ENCODE data around the gene BLNK. TPM values are rescaled to one million over a fixed set of nuclear protein-coding genes. Genes with fewer than 3 reads are reported as not detected.

Gene BLNK
- total RNA-seq, 1 experiment from 2014 or later: 1.1 TPM

DNA sequence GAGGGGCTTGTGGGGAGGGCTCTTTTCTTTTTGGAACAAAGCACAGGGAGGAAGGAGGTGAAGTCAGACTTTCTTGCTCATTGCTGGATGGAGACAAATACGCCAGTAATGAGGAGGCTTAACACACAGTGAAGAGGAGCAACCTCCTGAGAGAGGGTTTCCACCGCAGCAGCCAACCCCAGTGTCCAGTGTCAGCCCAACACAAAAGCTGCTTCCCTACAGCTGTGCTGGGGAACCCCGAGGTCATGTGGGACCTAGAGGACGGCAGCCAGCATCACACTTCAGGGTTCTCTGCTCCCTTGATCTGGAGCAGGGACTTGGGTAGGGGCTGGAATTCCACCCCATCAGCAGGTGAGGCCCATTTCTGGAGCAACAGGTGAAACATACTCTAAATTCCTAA, 7.7 kb downstream of the BLNK start:
- ChIA-PET POLR2A (interaction anchor here (0.6 kb wide), 1 partner anchor 1864 kb away, joined by 3 read pairs; no protein-coding TSS in a partner anchor), CTCF (interaction anchor here (0.6 to 0.8 kb wide), 2 partner anchors 29 to 161 kb away, joined by 3 to 4 read pairs; no protein-coding TSS in a partner anchor)
- no peak for DNase-seq (ENCODE audit: unreplicated experiment)
- H3K4me1 Mint-ChIP-seq (ENCODE audit: insufficient read depth, unreplicated experiment): peaks cover 10% of the 10 kb centered on the region
- H3K27me3 Mint-ChIP-seq (ENCODE audit: insufficient read depth, unreplicated experiment): no peaks in the 10 kb centered on the region
- BruUV-seq (replicated peaks): no TSS peak
- no peak overlapping the region for H3K4me3 Mint-ChIP-seq (ENCODE audit: unreplicated experiment)
- intact Hi-C loops (cut with micrococcal nuclease): no loop called here
- H3K36me3 Mint-ChIP-seq (ENCODE audit: insufficient read depth, unreplicated experiment): no peaks in the 10 kb centered on the region
- no peaks in the 10 kb centered on the region for H3K9me3 Mint-ChIP-seq (ENCODE audit: unreplicated experiment)
- H3K27ac Mint-ChIP-seq (ENCODE audit: low read depth, unreplicated experiment): no peak overlapping the region
- TF ChIP-seq, protein P1, sequence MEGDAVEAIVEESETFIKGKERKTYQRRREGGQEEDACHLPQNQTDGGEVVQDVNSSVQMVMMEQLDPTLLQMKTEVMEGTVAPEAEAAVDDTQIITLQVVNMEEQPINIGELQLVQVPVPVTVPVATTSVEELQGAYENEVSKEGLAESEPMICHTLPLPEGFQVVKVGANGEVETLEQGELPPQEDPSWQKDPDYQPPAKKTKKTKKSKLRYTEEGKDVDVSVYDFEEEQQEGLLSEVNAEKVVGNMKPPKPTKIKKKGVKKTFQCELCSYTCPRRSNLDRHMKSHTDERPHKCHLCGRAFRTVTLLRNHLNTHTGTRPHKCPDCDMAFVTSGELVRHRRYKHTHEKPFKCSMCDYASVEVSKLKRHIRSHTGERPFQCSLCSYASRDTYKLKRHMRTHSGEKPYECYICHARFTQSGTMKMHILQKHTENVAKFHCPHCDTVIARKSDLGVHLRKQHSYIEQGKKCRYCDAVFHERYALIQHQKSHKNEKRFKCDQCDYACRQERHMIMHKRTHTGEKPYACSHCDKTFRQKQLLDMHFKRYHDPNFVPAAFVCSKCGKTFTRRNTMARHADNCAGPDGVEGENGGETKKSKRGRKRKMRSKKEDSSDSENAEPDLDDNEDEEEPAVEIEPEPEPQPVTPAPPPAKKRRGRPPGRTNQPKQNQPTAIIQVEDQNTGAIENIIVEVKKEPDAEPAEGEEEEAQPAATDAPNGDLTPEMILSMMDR (IDR thresholded peaks at IDR 0.05; ENCODE audit: unreplicated experiment): no peak

DNA sequence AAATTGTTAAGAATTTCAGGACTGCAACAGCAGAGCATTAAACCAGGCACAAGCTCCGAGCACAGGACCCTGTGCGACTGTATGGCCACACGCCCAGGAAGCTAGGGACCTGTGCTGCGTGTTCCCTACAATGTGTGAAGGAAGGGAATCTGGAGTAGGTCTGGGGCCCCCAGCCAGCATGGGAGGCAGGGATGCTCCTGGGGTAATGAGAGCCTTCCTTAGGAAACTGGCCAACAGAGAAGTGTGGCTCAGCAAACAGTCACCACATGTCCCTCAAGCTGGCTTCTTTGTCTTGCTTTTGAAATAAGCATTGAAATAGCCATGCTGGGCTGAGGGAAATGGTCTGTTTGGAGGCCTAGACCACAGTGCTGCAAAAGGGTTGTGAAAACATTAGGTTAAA, 8.2 kb downstream of the BLNK start:
- intact Hi-C loops (cut with micrococcal nuclease): no loop called here
- Mint-ChIP-seq H3K27me3 (ENCODE audit: insufficient read depth, unreplicated experiment) (no peaks in the 10 kb centered on the region), H3K27ac (ENCODE audit: low read depth, unreplicated experiment) (no peak overlapping the region), H3K4me1 (ENCODE audit: insufficient read depth, unreplicated experiment) (peaks cover 10% of the 10 kb centered on the region), H3K4me3 (ENCODE audit: unreplicated experiment) (no peak overlapping the region), H3K36me3 (ENCODE audit: insufficient read depth, unreplicated experiment) (no peaks in the 10 kb centered on the region), H3K9me3 (ENCODE audit: unreplicated experiment) (no peaks in the 10 kb centered on the region)
- DNase-seq (ENCODE audit: unreplicated experiment): no peak
- POLR2A ChIA-PET: interaction anchor here (0.6 to 2.7 kb wide), 2 partner anchors 8 to 1863 kb away, joined by 3 to 13 read pairs; partner anchors contain the start of gene BLNK
- TF ChIP-seq, protein P1 (IDR thresholded peaks at IDR 0.05; ENCODE audit: unreplicated experiment): no peak
- no TSS peak for BruUV-seq (replicated peaks)
- CTCF ChIA-PET: interaction anchor here (0.6 to 1.8 kb wide), 4 partner anchors 28 to 160 kb away, joined by 3 to 12 read pairs (median 4); no protein-coding TSS in a partner anchor

DNA sequence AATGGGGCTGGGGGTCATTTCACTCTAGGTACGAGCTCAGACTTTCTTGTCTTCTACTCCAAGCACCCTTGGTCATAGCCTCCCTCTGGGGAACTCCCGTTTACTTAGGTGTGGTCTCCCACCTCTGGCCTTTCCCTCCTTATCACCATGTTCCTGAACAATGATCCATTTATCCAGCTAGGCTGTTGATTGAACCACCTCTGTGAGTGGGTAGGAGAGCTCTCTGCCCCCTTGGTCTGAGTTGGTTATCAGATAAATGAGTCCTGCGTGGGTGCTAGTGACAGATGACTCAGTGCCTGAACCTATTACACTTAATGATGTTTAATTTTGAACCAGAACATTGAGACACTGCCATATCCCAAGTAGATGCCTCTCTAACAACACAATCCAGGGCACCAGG, 9.4 kb downstream of the BLNK start:
- no peak overlapping the region for H3K4me3 Mint-ChIP-seq (ENCODE audit: unreplicated experiment)
- no peak for DNase-seq (ENCODE audit: unreplicated experiment)
- ChIA-PET POLR2A (interaction anchor here (2.7 kb wide), 1 partner anchor 9 kb away, joined by 13 read pairs; the partner anchor contains the start of gene BLNK), CTCF (interaction anchor here (1.3 to 1.8 kb wide), 3 partner anchors 29 to 33 kb away, joined by 4 to 12 read pairs (median 6); no protein-coding TSS in a partner anchor)
- H3K4me1 Mint-ChIP-seq (ENCODE audit: insufficient read depth, unreplicated experiment): peaks cover 2% of the 10 kb centered on the region
- no peaks in the 10 kb centered on the region for H3K27me3 Mint-ChIP-seq (ENCODE audit: insufficient read depth, unreplicated experiment)
- no TSS peak for BruUV-seq (replicated peaks)
- intact Hi-C loops (cut with micrococcal nuclease): no loop called here
- TF ChIP-seq, protein P1 (IDR thresholded peaks at IDR 0.05; ENCODE audit: unreplicated experiment): no peak
- H3K36me3 Mint-ChIP-seq (ENCODE audit: insufficient read depth, unreplicated experiment): no peaks in the 10 kb centered on the region
- no peaks in the 10 kb centered on the region for H3K9me3 Mint-ChIP-seq (ENCODE audit: unreplicated experiment)
- H3K27ac Mint-ChIP-seq (ENCODE audit: low read depth, unreplicated experiment): no peak overlapping the region

DNA sequence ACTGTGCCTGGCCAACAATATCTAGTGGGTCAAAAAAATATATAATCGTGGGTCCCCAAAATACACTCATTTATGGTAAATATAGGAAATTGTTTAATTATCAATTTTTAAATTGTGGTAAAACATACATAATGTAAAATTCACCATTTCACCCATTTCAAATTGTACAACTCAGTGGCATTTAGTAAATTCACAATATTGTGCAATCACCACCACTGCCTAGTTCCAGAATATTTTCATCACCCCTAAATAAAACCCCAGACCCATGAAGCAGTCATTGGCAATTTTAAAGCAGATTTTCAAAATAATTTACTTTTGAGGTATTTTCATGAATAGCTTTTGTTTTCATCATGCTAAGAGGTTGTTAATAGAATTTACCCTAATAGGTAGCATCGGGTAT, 10.2 kb downstream of the BLNK start:
- BruUV-seq (replicated peaks): no TSS peak
- no peak overlapping the region for H3K27ac Mint-ChIP-seq (ENCODE audit: low read depth, unreplicated experiment)
- no peaks in the 10 kb centered on the region for H3K4me1 Mint-ChIP-seq (ENCODE audit: insufficient read depth, unreplicated experiment)
- POLR2A ChIA-PET: interaction anchor here (2.7 kb wide), 1 partner anchor 10 kb away, joined by 13 read pairs; the partner anchor contains the start of gene BLNK
- H3K36me3 Mint-ChIP-seq (ENCODE audit: insufficient read depth, unreplicated experiment): no peaks in the 10 kb centered on the region
- CTCF ChIA-PET: interaction anchor here (0.7 to 1.7 kb wide), 4 partner anchors 27 to 74 kb away, joined by 3 to 8 read pairs (median 6); no protein-coding TSS in a partner anchor
- H3K4me3 Mint-ChIP-seq (ENCODE audit: unreplicated experiment): no peak overlapping the region
- intact Hi-C loops (cut with micrococcal nuclease): no loop called here
- TF ChIP-seq, protein P1 (IDR thresholded peaks at IDR 0.05; ENCODE audit: unreplicated experiment): no peak
- no peaks in the 10 kb centered on the region for H3K9me3 Mint-ChIP-seq (ENCODE audit: unreplicated experiment)
- no peaks in the 10 kb centered on the region for H3K27me3 Mint-ChIP-seq (ENCODE audit: insufficient read depth, unreplicated experiment)
- DNase-seq (ENCODE audit: unreplicated experiment): no peak

All from MCF 10A (cell line).